Fibroblast of lung (primary cell): ENCODE data around the gene NUBP1. TPM values are rescaled to one million over a fixed set of nuclear protein-coding genes. Genes with fewer than 3 reads are reported as not detected.

Experiments used
- DNase-seq, 2 donors: peaks; one replicate each; pipeline versions ENCODE4 v3.0.0 to v3.0.0-alpha.2; 2010; ENCODE audit warnings: low read depth in 2 of 2
- H2AFZ ChIP-seq: 2 replicates; pipeline ENCODE4 v1.5.1; 2012; ENCODE audit warnings: low read length, control low read depth, inconsistent platforms
- H3K27ac ChIP-seq: 2 replicates; pipeline ENCODE4 v1.5.1; 2011; ENCODE audit warnings: low read length, control low read depth; ENCODE audit not compliant: insufficient read depth
- H3K27me3 ChIP-seq: 2 replicates; pipeline ENCODE4 v1.5.1; 2011; ENCODE audit warnings: mild to moderate bottlenecking, low read length; ENCODE audit not compliant: control insufficient read depth, insufficient read depth
- H3K36me3 ChIP-seq: 2 replicates; pipeline ENCODE4 v1.5.1; 2011; ENCODE audit warnings: low read length; ENCODE audit not compliant: control insufficient read depth, insufficient read depth
- H3K4me1 ChIP-seq: 2 replicates; pipeline ENCODE4 v1.5.1; 2011; ENCODE audit warnings: low read length; ENCODE audit not compliant: control insufficient read depth, insufficient read depth; ENCODE audit errors: extremely low read depth
- H3K4me2 ChIP-seq: 2 replicates; pipeline ENCODE4 v1.5.1; 2011; ENCODE audit warnings: low read length, control low read depth; ENCODE audit not compliant: insufficient read depth; ENCODE audit errors: extremely low read depth
- H3K4me3 ChIP-seq, 4 experiments: fragments of 200-600 bp in 1 of 4; sonication (generic) in 1 of 4; replicated peaks in 1 of 4; 2 replicates each; pipeline ENCODE4 v1.5.1; 2011 to 2016; ENCODE audit warnings: low read length in 4 of 4, low read depth in 3 of 4, mild to moderate bottlenecking in 3 of 4, control low read depth in 2 of 4, inconsistent platforms in 1 of 4, mixed read lengths in 1 of 4; ENCODE audit not compliant: insufficient read depth in 1 of 4; ENCODE audit errors: control extremely low read depth in 1 of 4
- H3K79me2 ChIP-seq: 2 replicates; pipeline ENCODE4 v1.5.1; 2012; ENCODE audit warnings: mild to moderate bottlenecking, low read length, inconsistent platforms; ENCODE audit not compliant: control insufficient read depth, insufficient read depth
- H3K9ac ChIP-seq: 2 replicates; pipeline ENCODE4 v1.5.1; 2011; ENCODE audit warnings: mild to moderate bottlenecking, low read length, control low read depth; ENCODE audit not compliant: insufficient read depth
- H3K9me3 ChIP-seq: 2 replicates; pipeline ENCODE4 v1.5.1; 2012; ENCODE audit warnings: low read depth, low read length; ENCODE audit not compliant: control insufficient read depth, insufficient read depth
- H4K20me1 ChIP-seq: 2 replicates; pipeline ENCODE4 v1.5.1; 2011; ENCODE audit warnings: low read length; ENCODE audit not compliant: control insufficient read depth, insufficient read depth; ENCODE audit errors: extremely low read depth
- CTCF ChIP-seq, 2 donors: IDR thresholded peaks in 1 of 2; conservative IDR thresholded peaks in 1 of 2; 1 replicate in 1 of 2; 2 replicates in 1 of 2; pipeline ENCODE4 v1.5.1; 2011 to 2012; ENCODE audit warnings: low read length in 2 of 2, control low read depth in 1 of 2, inconsistent platforms in 1 of 2, low read depth in 1 of 2, mild to moderate bottlenecking in 1 of 2
- EZH2 ChIP-seq: IDR thresholded peaks from 2 replicates; pipeline ENCODE4 v1.5.1; 2012; ENCODE audit warnings: low read length, control low read depth, mild to moderate bottlenecking; ENCODE audit errors: missing control alignments
- polyA plus RNA-seq, 2 donors: library from polyadenylated mRNA; depleted of rRNA in 1 of 2; stranded (reverse) in 1 of 2; unstranded in 1 of 2; fragments of >200 nt; gene quantifications; 2 replicates each; pipeline ENCODE4 v1.2.1, GENCODE V29; 2011 to 2012; ENCODE audit warnings: missing spikeins in 1 of 2
- total RNA-seq: library from RNA; depleted of rRNA; stranded (reverse); fragments of >200 nt; gene quantifications from 2 replicates; pipeline ENCODE4 v1.2.1, GENCODE V29; 2014

Gene NUBP1
- total and polyA plus RNA-seq, 2 donors (not counting 1 experiment from before 2014, with no cell fraction given) = 16.7 to 29.7 TPM

GRCh38 chr16:10751291-10751697 lies 7.7 kb downstream of the NUBP1 start:
- Histone ChIP-seq H2AFZ (no peak overlapping the region), H3K9ac (no peak overlapping the region), H4K20me1 (no peaks in the 10 kb centered on the region), H3K27me3 (no peaks in the 10 kb centered on the region), H3K79me2 (no peaks in the 10 kb centered on the region), H3K27ac (no peak overlapping the region), H3K4me3 (no peak overlapping the region), H3K4me2 (no peak overlapping the region), H3K36me3 (no peaks in the 10 kb centered on the region), H3K9me3 (no peaks in the 10 kb centered on the region), H3K4me1 (peaks cover 7% of the 10 kb centered on the region)
- TF ChIP-seq EZH2 (no peak), CTCF (conservative IDR thresholded peaks at IDR 0.05 in 1 of 2, IDR thresholded peaks at IDR 0.05 in 1 of 2; ENCODE audit: low read depth in 1 of 2, low read length in 2 of 2) (no peak)
- no peak for DNase-seq

GRCh38 chr16:10752843-10753523 lies 9.3 kb downstream of the NUBP1 start:
- Histone ChIP-seq H4K20me1 (no peaks in the 10 kb centered on the region), H3K4me3 (no peak overlapping the region), H3K27me3 (no peaks in the 10 kb centered on the region), H3K27ac (no peak overlapping the region), H3K79me2 (no peaks in the 10 kb centered on the region), H2AFZ (no peak overlapping the region), H3K4me2 (no peak overlapping the region), H3K36me3 (peaks cover 3% of the 10 kb centered on the region), H3K4me1 (peaks cover 7% of the 10 kb centered on the region), H3K9me3 (no peaks in the 10 kb centered on the region), H3K9ac (no peak overlapping the region)
- TF ChIP-seq EZH2 = no peak
- TF ChIP-seq CTCF (conservative IDR thresholded peaks at IDR 0.05 in 1 of 2, IDR thresholded peaks at IDR 0.05 in 1 of 2; ENCODE audit: low read depth in 1 of 2, low read length in 2 of 2) = no peak
- no peak for DNase-seq

GRCh38 chr16:10753670-10754069 lies 10.0 kb downstream of the NUBP1 start:
- Histone ChIP-seq H3K9ac (no peak overlapping the region), H3K4me2 (no peak overlapping the region), H3K27ac (no peak overlapping the region), H3K4me1 (peaks cover 7% of the 10 kb centered on the region), H3K79me2 (no peaks in the 10 kb centered on the region), H3K36me3 (peaks cover 3% of the 10 kb centered on the region), H3K27me3 (no peaks in the 10 kb centered on the region), H2AFZ (no peak overlapping the region), H3K4me3 (no peak overlapping the region), H4K20me1 (no peaks in the 10 kb centered on the region), H3K9me3 (no peaks in the 10 kb centered on the region)
- TF ChIP-seq EZH2 = no peak
- no peak for TF ChIP-seq CTCF (conservative IDR thresholded peaks at IDR 0.05 in 1 of 2, IDR thresholded peaks at IDR 0.05 in 1 of 2; ENCODE audit: low read depth in 1 of 2, low read length in 2 of 2)
- DNase-seq = no peak
